ENCODE measurements around the gene CHRNA1.

Gene CHRNA1

DNA sequence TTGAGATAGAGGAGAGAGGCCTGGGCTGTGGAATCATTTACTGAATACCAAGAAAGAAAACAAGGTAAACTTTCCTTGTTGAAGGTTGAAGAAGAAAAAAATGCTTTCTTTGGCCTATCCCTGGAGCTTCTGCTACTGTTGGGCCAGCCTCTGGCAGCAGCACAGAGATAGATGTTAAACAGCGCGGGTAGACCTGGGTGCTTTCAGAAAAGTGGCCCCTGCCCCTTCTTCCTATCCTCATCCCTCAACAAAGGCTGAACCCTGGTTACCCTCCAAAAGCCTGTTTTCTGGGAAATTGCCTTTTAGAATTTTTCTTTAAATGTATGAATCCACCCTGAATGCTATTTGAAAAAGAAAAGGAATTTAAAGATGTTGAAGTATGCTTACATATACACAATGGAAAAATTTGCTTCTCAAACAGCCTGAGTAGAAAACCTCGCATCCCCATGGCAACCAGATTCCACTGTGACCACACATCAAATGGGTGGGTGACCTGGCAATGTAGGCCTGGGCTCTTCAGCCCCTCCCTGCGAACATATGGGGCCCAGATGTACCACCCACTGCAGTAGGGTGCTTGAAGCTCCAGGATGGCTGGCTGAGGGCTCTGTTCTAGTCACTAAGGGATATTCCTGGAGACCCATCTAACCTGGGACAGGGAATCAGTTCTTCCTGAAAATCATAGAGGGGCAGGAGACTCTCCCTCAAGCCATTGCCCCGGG lies 23.4 kb upstream of the CHRNA1 start:
- Histone ChIP-seq H3K27me3 (ENCODE audit: insufficient read depth, poor library complexity, severe bottlenecking) (no peaks in the 10 kb centered on the region), H3K4me1 (ENCODE audit: insufficient read depth, poor library complexity, severe bottlenecking) (no peaks in the 10 kb centered on the region), H3K36me3 (ENCODE audit: low read depth) (no peaks in the 10 kb centered on the region), H3K4me3 (ENCODE audit: severe bottlenecking) (no peak overlapping the region), H3K27ac (ENCODE audit: poor library complexity, severe bottlenecking) (no peak overlapping the region), H3K9me3 (ENCODE audit: severe bottlenecking) (no peaks in the 10 kb centered on the region)
- ATAC-seq (ENCODE audit: low read depth) (peak; percentile 25; the same call in 1 of the 3 replicates), DNase-seq (ENCODE audit: low spot score) (no peak)
- TF ChIP-seq, protein P1, sequence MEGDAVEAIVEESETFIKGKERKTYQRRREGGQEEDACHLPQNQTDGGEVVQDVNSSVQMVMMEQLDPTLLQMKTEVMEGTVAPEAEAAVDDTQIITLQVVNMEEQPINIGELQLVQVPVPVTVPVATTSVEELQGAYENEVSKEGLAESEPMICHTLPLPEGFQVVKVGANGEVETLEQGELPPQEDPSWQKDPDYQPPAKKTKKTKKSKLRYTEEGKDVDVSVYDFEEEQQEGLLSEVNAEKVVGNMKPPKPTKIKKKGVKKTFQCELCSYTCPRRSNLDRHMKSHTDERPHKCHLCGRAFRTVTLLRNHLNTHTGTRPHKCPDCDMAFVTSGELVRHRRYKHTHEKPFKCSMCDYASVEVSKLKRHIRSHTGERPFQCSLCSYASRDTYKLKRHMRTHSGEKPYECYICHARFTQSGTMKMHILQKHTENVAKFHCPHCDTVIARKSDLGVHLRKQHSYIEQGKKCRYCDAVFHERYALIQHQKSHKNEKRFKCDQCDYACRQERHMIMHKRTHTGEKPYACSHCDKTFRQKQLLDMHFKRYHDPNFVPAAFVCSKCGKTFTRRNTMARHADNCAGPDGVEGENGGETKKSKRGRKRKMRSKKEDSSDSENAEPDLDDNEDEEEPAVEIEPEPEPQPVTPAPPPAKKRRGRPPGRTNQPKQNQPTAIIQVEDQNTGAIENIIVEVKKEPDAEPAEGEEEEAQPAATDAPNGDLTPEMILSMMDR (IDR thresholded peaks at IDR 0.05; ENCODE audit: poor library complexity, severe bottlenecking): no peak

DNA sequence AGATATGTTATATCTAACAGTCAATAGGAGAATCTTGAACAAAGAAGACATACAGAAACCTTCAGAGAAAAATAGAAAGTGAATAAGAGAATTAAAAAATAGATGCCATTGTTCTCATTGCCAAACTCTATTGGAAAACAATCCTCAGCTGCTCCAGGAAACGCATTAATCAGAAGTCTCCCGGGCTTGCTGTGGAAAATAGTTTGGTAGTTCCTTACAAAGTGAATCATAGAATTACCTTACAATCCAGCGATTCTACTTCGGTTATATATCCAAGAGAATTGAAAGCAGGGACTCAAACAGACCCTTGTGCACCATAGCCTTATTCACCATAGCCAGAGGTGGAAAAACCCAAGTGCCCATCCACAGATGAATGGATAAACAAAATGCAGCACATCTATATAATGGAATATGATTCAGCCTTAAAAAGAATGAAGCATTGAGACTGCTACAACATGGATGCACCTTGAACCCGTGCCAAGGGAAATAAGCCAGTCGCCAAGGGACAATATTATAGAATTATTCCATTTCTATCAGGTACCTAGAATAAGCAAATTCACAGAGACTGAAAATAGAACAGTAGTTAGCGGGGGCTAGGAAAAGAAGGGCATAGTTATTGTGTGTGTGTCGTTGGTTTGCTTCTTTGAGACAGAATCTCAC lies 21.9 kb upstream of the CHRNA1 start:
- Histone ChIP-seq H3K27ac (ENCODE audit: poor library complexity, severe bottlenecking) (no peak overlapping the region), H3K4me3 (ENCODE audit: severe bottlenecking) (no peak overlapping the region), H3K9me3 (ENCODE audit: severe bottlenecking) (no peaks in the 10 kb centered on the region), H3K36me3 (ENCODE audit: low read depth) (no peaks in the 10 kb centered on the region), H3K4me1 (ENCODE audit: insufficient read depth, poor library complexity, severe bottlenecking) (no peaks in the 10 kb centered on the region), H3K27me3 (ENCODE audit: insufficient read depth, poor library complexity, severe bottlenecking) (no peaks in the 10 kb centered on the region)
- TF ChIP-seq, protein P1 (IDR thresholded peaks at IDR 0.05; ENCODE audit: poor library complexity, severe bottlenecking): no peak
- no peak for DNase-seq (ENCODE audit: low spot score)
- no peak for ATAC-seq (ENCODE audit: low read depth)

DNA sequence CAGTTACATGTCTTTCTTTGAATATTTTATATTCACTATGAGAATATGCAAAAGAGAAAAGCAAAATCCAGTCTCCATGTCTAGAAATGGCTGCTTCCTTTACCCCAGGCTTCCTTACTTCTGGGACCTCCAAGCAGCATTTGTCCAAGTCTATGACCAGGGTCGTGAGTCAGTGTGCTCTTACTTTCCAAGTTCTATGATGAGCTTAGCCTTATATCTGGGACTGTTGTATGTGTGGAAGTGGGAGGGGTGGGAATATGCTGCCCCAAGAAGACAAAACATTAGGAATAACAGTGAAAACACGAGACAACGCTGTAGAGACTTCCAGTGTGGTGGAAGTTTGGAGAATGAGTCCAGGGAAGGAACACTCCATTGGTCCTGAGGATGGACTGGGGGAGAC lies 21.2 kb upstream of the CHRNA1 start:
- no peak overlapping the region for H3K4me3 ChIP-seq (ENCODE audit: severe bottlenecking)
- DNase-seq (ENCODE audit: low spot score) (no peak), ATAC-seq (ENCODE audit: low read depth) (no peak)
- H3K36me3 ChIP-seq (ENCODE audit: low read depth): no peaks in the 10 kb centered on the region
- no peaks in the 10 kb centered on the region for H3K27me3 ChIP-seq (ENCODE audit: insufficient read depth, poor library complexity, severe bottlenecking)
- H3K27ac ChIP-seq (ENCODE audit: poor library complexity, severe bottlenecking): no peak overlapping the region
- TF ChIP-seq, protein P1 (IDR thresholded peaks at IDR 0.05; ENCODE audit: poor library complexity, severe bottlenecking): no peak
- no peaks in the 10 kb centered on the region for H3K9me3 ChIP-seq (ENCODE audit: severe bottlenecking)
- H3K4me1 ChIP-seq (ENCODE audit: insufficient read depth, poor library complexity, severe bottlenecking): no peaks in the 10 kb centered on the region

DNA sequence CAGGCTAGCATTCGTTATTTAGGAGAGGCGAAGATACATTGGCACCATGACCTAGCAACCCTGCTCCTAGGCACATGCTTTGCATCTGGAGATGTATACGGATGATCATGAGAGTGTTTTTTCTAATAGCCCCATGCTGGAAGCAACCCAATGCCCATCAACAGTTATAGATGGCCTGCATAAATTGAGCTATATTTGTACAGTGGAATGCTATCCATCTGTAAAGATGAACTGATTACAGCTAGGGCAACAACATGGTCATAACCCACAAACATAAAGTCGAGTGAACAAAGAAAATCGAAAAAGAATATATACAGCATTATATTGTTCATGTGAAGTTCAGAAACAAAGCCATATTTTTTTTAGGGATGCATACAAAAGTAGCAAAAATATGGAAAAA lies 20.6 kb upstream of the CHRNA1 start:
- H3K4me3 ChIP-seq (ENCODE audit: severe bottlenecking): no peak overlapping the region
- TF ChIP-seq, protein P1 (IDR thresholded peaks at IDR 0.05; ENCODE audit: poor library complexity, severe bottlenecking): no peak
- H3K27me3 ChIP-seq (ENCODE audit: insufficient read depth, poor library complexity, severe bottlenecking): no peaks in the 10 kb centered on the region
- no peak for ATAC-seq (ENCODE audit: low read depth)
- H3K4me1 ChIP-seq (ENCODE audit: insufficient read depth, poor library complexity, severe bottlenecking): no peaks in the 10 kb centered on the region
- no peaks in the 10 kb centered on the region for H3K9me3 ChIP-seq (ENCODE audit: severe bottlenecking)
- no peak for DNase-seq (ENCODE audit: low spot score)
- H3K36me3 ChIP-seq (ENCODE audit: low read depth): no peaks in the 10 kb centered on the region
- no peak overlapping the region for H3K27ac ChIP-seq (ENCODE audit: poor library complexity, severe bottlenecking)

DNA sequence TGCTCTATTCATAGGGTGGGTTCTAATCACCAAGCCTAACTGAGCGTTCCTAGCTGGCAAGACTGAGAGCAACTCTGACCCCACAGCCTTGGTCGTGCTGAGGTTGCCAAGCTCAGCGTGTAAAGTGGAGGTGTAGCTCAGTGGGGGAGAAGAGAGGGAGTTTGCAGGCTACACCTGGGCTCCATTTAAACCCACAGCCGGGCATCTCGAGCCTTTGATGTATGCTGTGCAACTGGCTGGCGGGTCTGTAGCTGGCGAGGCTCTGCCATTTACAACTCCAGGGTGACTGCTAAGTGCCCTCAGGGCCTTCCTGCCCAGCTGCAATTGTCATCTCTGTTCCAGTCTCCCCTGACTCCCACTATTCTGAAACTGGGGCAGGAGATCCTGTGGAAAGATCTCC lies 20.0 kb upstream of the CHRNA1 start:
- Histone ChIP-seq H3K27ac (ENCODE audit: poor library complexity, severe bottlenecking) (no peak overlapping the region), H3K4me1 (ENCODE audit: insufficient read depth, poor library complexity, severe bottlenecking) (no peaks in the 10 kb centered on the region), H3K27me3 (ENCODE audit: insufficient read depth, poor library complexity, severe bottlenecking) (no peaks in the 10 kb centered on the region), H3K4me3 (ENCODE audit: severe bottlenecking) (no peak overlapping the region), H3K36me3 (ENCODE audit: low read depth) (no peaks in the 10 kb centered on the region), H3K9me3 (ENCODE audit: severe bottlenecking) (no peaks in the 10 kb centered on the region)
- TF ChIP-seq, protein P1 (IDR thresholded peaks at IDR 0.05; ENCODE audit: poor library complexity, severe bottlenecking): no peak
- DNase-seq (ENCODE audit: low spot score) (no peak), ATAC-seq (ENCODE audit: low read depth) (no peak)

Measured in RWPE2 (cell line).